DND-41 (cell line): ENCODE data around the gene SOX5.

Source experiments
- ATAC-seq: fragments of 200-7000 bp; cut with Tn5 transposase; 3 replicates; pipeline ENCODE4 v1.9.1; 2021; ENCODE audit warnings: low read depth; ENCODE audit not compliant: insufficient read depth
- DNase-seq: peaks from one replicate; pipeline ENCODE4 v3.0.0-alpha.2; 2020
- H2AFZ ChIP-seq: 2 replicates; pipeline ENCODE4 v1.6.0; 2012; ENCODE audit warnings: low read depth, low read length
- H3K27ac ChIP-seq: 2 replicates; pipeline ENCODE4 v1.5.1; 2012; ENCODE audit warnings: low read length, inconsistent platforms
- H3K27me3 ChIP-seq: fragments of 200-600 bp; sonication (generic); 2 replicates; pipeline ENCODE4 v1.6.0; 2012; ENCODE audit warnings: low read length, mild to moderate bottlenecking, inconsistent platforms; ENCODE audit not compliant: insufficient read depth, poor library complexity
- H3K36me3 ChIP-seq: 2 replicates; pipeline ENCODE4 v1.5.1; 2012; ENCODE audit warnings: low read length, inconsistent platforms; ENCODE audit not compliant: insufficient read depth
- H3K4me1 ChIP-seq: 2 replicates; pipeline ENCODE4 v1.5.1; 2012; ENCODE audit warnings: mild to moderate bottlenecking, low read length; ENCODE audit not compliant: insufficient read depth
- H3K4me2 ChIP-seq: 2 replicates; pipeline ENCODE4 v1.6.0; 2012; ENCODE audit warnings: mild to moderate bottlenecking, moderate library complexity, low read length, inconsistent platforms; ENCODE audit not compliant: insufficient read depth
- H3K4me3 ChIP-seq, 2 experiments: fragments of 200-600 bp in 1 of 2; shearing (Covaris generic) in 1 of 2; 2 replicates each; pipeline ENCODE4 v1.5.1; 2012 to 2016; ENCODE audit warnings: inconsistent platforms in 2 of 2, low read length in 2 of 2, mild to moderate bottlenecking in 2 of 2, low read depth in 1 of 2, moderate library complexity in 1 of 2
- H3K79me2 ChIP-seq: 2 replicates; pipeline ENCODE4 v1.6.0; 2012; ENCODE audit warnings: low read length, inconsistent platforms; ENCODE audit not compliant: insufficient read depth
- H3K9ac ChIP-seq: 2 replicates; pipeline ENCODE4 v1.6.0; 2012; ENCODE audit warnings: low read depth, mild to moderate bottlenecking, inconsistent platforms, low read length, moderate library complexity
- H3K9me3 ChIP-seq: 2 replicates; pipeline ENCODE4 v1.5.1; 2012; ENCODE audit warnings: low read length, moderate library complexity, mild to moderate bottlenecking, inconsistent platforms; ENCODE audit not compliant: insufficient read depth, severe bottlenecking
- H4K20me1 ChIP-seq: 2 replicates; pipeline ENCODE4 v1.6.0; 2012; ENCODE audit warnings: low read length; ENCODE audit not compliant: insufficient read depth
- CTCF ChIP-seq: IDR thresholded peaks from 2 replicates; pipeline ENCODE4 v1.5.1; 2012; ENCODE audit warnings: borderline replicate concordance, low read length, moderate library complexity, mild to moderate bottlenecking; ENCODE audit not compliant: poor library complexity, severe bottlenecking; ENCODE audit errors: extremely low read depth
- EZH2 ChIP-seq: IDR thresholded peaks from 3 replicates; pipeline ENCODE4 v1.6.1; 2012; ENCODE audit warnings: borderline replicate concordance, low read depth, mild to moderate bottlenecking, moderate library complexity, low read length, inconsistent platforms; ENCODE audit not compliant: severe bottlenecking

Gene SOX5

GRCh38 chr12:23617749-23618148 lies 331.7 kb downstream of the SOX5 start:
- no peaks in the 10 kb centered on the region for H3K9me3 ChIP-seq
- no peak overlapping the region for H3K4me3 ChIP-seq
- no peaks in the 10 kb centered on the region for H3K79me2 ChIP-seq
- no peaks in the 10 kb centered on the region for H3K36me3 ChIP-seq
- no peaks in the 10 kb centered on the region for H3K4me1 ChIP-seq
- no peaks in the 10 kb centered on the region for H4K20me1 ChIP-seq
- ATAC-seq (no peak), DNase-seq (no peak)
- H3K9ac ChIP-seq = no peak overlapping the region
- no peak overlapping the region for H3K4me2 ChIP-seq
- H3K27me3 ChIP-seq = no peaks in the 10 kb centered on the region
- H3K27ac ChIP-seq = no peak overlapping the region
- TF ChIP-seq EZH2 = no peak
- no peak for TF ChIP-seq CTCF
- H2AFZ ChIP-seq = no peak overlapping the region

GRCh38 chr12:23614280-23614679 lies 335.2 kb downstream of the SOX5 start:
- ATAC-seq = no peak
- TF ChIP-seq EZH2 (no peak), CTCF (no peak)
- Histone ChIP-seq H3K27ac (no peak overlapping the region), H3K79me2 (no peaks in the 10 kb centered on the region), H3K9me3 (no peaks in the 10 kb centered on the region), H2AFZ (no peak overlapping the region), H3K9ac (no peak overlapping the region), H4K20me1 (no peaks in the 10 kb centered on the region), H3K4me1 (no peaks in the 10 kb centered on the region), H3K36me3 (no peaks in the 10 kb centered on the region), H3K27me3 (no peaks in the 10 kb centered on the region), H3K4me2 (no peak overlapping the region), H3K4me3 (no peak overlapping the region)
- DNase-seq = no peak

- Histone ChIP-seq H3K27ac (no peak overlapping the region), H3K36me3 (no peaks in the 10 kb centered on the region), H4K20me1 (no peaks in the 10 kb centered on the region), H2AFZ (no peak overlapping the region), H3K4me2 (no peak overlapping the region), H3K9me3 (no peaks in the 10 kb centered on the region), H3K27me3 (no peaks in the 10 kb centered on the region), H3K4me3 (no peak overlapping the region), H3K4me1 (no peaks in the 10 kb centered on the region), H3K9ac (no peak overlapping the region), H3K79me2 (no peaks in the 10 kb centered on the region)
- DNase-seq = no peak
- no peak for TF ChIP-seq CTCF
- TF ChIP-seq EZH2 = no peak
- ATAC-seq = no peak
Observed at GRCh38 chr12:23611320-23611719, 338.1 kb downstream of the SOX5 start.

GRCh38 chr12:23600919-23601318 lies 348.6 kb downstream of the SOX5 start:
- no peaks in the 10 kb centered on the region for H3K36me3 ChIP-seq
- H3K4me2 ChIP-seq = no peak overlapping the region
- no peak overlapping the region for H2AFZ ChIP-seq
- no peak for ATAC-seq
- no peak overlapping the region for H3K27ac ChIP-seq
- TF ChIP-seq EZH2 (no peak), CTCF (no peak)
- no peaks in the 10 kb centered on the region for H3K9me3 ChIP-seq
- H3K4me1 ChIP-seq = no peaks in the 10 kb centered on the region
- H3K27me3 ChIP-seq = no peaks in the 10 kb centered on the region
- no peak overlapping the region for H3K9ac ChIP-seq
- no peaks in the 10 kb centered on the region for H4K20me1 ChIP-seq
- H3K4me3 ChIP-seq = no peak overlapping the region
- H3K79me2 ChIP-seq = no peaks in the 10 kb centered on the region
- DNase-seq = no peak
